Upper lobe of right lung (tissue), 1 donor: ENCODE results near the gene PDE6A. TPM values are rescaled to one million over a fixed set of nuclear protein-coding genes. Genes with fewer than 3 reads are reported as not detected.

Experiments used
- ATAC-seq: fragments of 200-7000 bp; cut with Tn5 transposase; one replicate; pipeline ENCODE4 v1.9.1; 2020; ENCODE audit warnings: mild to moderate bottlenecking, moderate library complexity
- DNase-seq: peaks from one replicate; pipeline ENCODE4 v3.0.0-alpha.2; 2020
- H3K27ac ChIP-seq: fragments of 200-600 bp; one replicate; pipeline ENCODE4 v1.8.0; 2022
- H3K27me3 ChIP-seq: fragments of 200-600 bp; one replicate; pipeline ENCODE4 v1.8.0; 2022; ENCODE audit warnings: mild to moderate bottlenecking
- H3K36me3 ChIP-seq: fragments of 200-600 bp; one replicate; pipeline ENCODE4 v1.8.0; 2022
- H3K4me1 ChIP-seq: fragments of 200-600 bp; one replicate; pipeline ENCODE4 v1.8.0; 2022
- H3K4me3 ChIP-seq: fragments of 200-600 bp; one replicate; pipeline ENCODE4 v1.8.0; 2022; ENCODE audit warnings: mild to moderate bottlenecking
- H3K9me3 ChIP-seq: fragments of 200-600 bp; one replicate; pipeline ENCODE4 v1.8.0; 2022
- intact Hi-C: fragments of 100-400 bp; cut with DNase I; formaldehyde crosslinking; loops from one replicate; pipeline ENCODE4 v1.11.0; 2022
- total RNA-seq: library from RNA; stranded (reverse); fragmentation: NEBNext Ultra II Directional; extraction: Animal tissue kit (Norgen Biotek cat#: 25700); gene quantifications from one replicate; pipeline ENCODE4 v1.2.1, GENCODE V29; 2021
- TF ChIP-seq, protein P1 (sequence below): fragments of 200-600 bp; IDR thresholded peaks from one replicate; pipeline ENCODE4 v1.8.0; 2022; ENCODE audit warnings: antibody characterized with exemption
- donor health status: DM: no; HTN: yes; CAD: no; lungs with severe emphysema.

PDE6A gene
- total RNA-seq, 1 donor from 2014 or later = 0.09 TPM

DNA sequence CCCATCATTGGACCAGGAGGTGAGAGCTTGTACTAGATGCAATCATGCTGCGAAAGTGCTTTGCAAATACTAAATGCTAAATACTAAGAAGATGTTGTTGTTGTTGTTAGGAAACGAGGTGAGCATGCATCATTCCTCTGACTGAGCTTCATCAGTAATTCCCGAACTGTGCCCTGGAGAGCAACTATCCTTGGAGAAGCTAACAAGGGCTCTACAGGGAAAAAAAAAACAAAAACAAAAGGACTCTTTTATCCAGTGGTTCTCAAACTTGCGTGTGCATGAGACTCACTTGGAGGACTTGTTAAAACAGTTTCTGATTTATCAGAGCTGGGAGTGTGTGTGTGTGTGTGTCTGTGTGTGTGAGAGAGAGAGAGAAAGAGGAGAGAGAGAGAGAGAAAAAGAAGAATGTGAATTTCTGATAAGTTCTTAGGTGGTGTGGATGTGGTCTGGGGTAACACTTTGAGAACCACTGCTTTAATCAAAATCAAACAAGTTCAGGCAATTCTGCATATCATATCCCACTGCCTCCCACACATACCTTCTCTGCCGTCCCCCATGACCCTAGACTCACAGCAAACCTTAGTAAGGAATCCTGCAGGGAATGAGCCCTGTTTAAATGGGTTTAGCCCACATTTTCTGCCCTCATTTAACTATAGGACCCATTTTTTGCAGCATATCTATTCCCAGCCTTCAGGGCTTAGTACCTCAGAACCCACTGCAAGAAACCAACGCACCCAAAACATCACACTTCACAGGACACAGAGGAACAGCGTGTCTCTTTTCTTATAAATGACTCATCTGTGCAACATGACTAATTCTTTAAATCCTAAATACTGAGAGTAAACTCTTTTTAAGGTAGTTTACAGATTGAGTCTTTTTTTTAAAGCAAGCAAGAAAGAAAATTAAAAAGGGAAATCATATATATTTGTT lies 48.9 kb downstream of the PDE6A start:
- TF ChIP-seq, protein P1, sequence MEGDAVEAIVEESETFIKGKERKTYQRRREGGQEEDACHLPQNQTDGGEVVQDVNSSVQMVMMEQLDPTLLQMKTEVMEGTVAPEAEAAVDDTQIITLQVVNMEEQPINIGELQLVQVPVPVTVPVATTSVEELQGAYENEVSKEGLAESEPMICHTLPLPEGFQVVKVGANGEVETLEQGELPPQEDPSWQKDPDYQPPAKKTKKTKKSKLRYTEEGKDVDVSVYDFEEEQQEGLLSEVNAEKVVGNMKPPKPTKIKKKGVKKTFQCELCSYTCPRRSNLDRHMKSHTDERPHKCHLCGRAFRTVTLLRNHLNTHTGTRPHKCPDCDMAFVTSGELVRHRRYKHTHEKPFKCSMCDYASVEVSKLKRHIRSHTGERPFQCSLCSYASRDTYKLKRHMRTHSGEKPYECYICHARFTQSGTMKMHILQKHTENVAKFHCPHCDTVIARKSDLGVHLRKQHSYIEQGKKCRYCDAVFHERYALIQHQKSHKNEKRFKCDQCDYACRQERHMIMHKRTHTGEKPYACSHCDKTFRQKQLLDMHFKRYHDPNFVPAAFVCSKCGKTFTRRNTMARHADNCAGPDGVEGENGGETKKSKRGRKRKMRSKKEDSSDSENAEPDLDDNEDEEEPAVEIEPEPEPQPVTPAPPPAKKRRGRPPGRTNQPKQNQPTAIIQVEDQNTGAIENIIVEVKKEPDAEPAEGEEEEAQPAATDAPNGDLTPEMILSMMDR = no peak

DNA sequence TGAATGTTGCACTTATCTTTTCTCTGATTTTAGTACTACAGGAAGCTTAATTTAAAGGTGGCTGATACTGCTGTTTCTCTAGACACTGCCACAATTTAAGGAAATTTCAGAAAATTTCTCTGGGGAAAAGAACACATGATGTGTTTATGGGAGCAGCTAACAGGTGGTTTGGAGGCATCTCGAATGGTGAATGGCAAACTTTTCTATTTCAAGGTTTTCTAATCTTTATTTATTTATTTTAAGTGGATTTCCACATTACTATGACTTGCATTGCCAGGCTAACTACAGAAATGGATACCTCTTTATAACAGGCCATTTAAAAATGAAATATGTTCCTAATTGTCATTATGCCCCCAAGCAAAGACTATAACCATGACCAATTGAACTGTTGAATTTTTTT lies 50.4 kb downstream of the PDE6A start:
- TF ChIP-seq, protein P1 = no peak
- H3K27ac ChIP-seq = no peak overlapping the region
- no peaks in the 10 kb centered on the region for H3K9me3 ChIP-seq
- H3K27me3 ChIP-seq = no peaks in the 10 kb centered on the region
- DNase-seq (no peak), ATAC-seq (no peak)
- H3K4me3 ChIP-seq = no peak overlapping the region
- intact Hi-C loops = no loop called here
- H3K4me1 ChIP-seq = no peaks in the 10 kb centered on the region
- H3K36me3 ChIP-seq = no peaks in the 10 kb centered on the region

More for the DNA sequence above, 48.9 kb downstream of the PDE6A start:
- no peaks in the 10 kb centered on the region for H3K36me3 ChIP-seq
- intact Hi-C loops = no loop called here
- no peaks in the 10 kb centered on the region for H3K27me3 ChIP-seq
- no peak for ATAC-seq
- no peaks in the 10 kb centered on the region for H3K9me3 ChIP-seq
- no peak overlapping the region for H3K4me3 ChIP-seq
- H3K4me1 ChIP-seq = no peaks in the 10 kb centered on the region
- DNase-seq = no peak
- no peak overlapping the region for H3K27ac ChIP-seq

DNA sequence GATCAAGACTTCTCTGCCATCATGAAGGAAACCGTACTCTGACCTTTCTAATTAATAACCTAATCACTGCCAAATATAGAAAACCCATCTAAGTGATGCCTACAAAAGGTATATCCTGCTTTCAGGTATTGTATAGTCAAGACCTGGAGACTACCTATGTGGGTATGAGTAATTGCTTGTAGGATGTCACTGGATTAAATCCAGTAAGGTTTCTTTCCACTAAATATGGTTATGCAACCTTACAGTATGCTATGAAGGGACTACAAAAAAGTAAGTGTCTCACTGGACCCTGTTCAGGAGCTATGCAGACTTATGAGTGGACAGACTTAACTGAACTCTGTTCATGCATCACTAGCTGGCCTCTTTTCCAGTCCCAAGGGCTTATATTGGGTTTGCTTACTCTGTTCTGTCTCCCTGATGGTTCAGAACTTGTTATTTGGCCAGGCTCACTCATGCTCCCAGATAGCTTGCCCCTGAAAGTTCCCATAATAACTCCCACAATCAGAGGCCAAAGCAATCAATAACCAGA lies 51.1 kb downstream of the PDE6A start:
- Histone ChIP-seq H3K36me3 (no peaks in the 10 kb centered on the region), H3K27ac (no peak overlapping the region), H3K4me3 (no peak overlapping the region), H3K27me3 (no peaks in the 10 kb centered on the region), H3K9me3 (no peaks in the 10 kb centered on the region), H3K4me1 (no peaks in the 10 kb centered on the region)
- ATAC-seq (no peak), DNase-seq (no peak)
- intact Hi-C loops = no loop called here
- TF ChIP-seq, protein P1 = no peak

DNA sequence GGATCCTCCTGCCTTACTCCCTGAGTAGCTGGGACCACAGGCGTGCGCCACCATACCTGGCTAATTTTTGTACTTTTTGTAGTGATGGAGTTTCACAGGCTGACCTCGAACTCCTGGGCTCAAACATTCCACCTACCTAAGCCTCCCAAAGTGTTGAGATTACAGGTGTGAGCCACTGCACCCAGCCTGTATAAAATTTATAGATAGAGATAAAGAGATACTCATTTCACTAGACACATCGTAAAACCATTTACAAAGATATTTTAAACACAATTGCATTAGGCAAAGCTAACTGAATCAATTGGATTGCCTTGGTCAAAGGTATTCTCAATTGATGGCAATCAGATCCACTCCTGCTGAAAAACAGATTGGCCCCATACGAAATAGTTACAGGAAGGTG lies 52.0 kb downstream of the PDE6A start:
- Histone ChIP-seq H3K4me1 (no peaks in the 10 kb centered on the region), H3K9me3 (no peaks in the 10 kb centered on the region), H3K27me3 (no peaks in the 10 kb centered on the region), H3K4me3 (no peak overlapping the region), H3K27ac (no peak overlapping the region), H3K36me3 (no peaks in the 10 kb centered on the region)
- ATAC-seq (no peak), DNase-seq (no peak)
- intact Hi-C loops = no loop called here
- TF ChIP-seq, protein P1 = no peak

DNA sequence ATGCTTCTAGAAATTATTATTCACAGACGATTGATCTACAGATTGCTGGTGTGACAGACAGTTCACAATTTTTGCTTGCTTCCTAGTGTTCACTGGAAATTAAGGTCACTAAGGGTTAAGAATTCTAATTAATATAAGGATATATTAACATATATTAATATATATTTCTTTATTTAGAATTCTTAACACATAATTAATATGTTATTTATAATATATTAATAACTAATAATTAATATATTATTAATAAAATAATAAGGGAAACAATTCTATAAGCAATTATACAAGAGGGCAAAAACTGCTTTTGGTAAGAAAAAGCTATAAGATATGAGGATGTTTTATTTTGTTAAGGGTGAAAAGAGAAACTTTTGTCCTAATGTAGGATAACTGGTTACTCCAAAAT lies 56.3 kb downstream of the PDE6A start:
- ATAC-seq = no peak
- H3K9me3 ChIP-seq = no peaks in the 10 kb centered on the region
- no peak overlapping the region for H3K4me3 ChIP-seq
- no peaks in the 10 kb centered on the region for H3K4me1 ChIP-seq
- no peaks in the 10 kb centered on the region for H3K27me3 ChIP-seq
- no peak overlapping the region for H3K27ac ChIP-seq
- intact Hi-C loops = no loop called here
- no peaks in the 10 kb centered on the region for H3K36me3 ChIP-seq
- DNase-seq = no peak
- TF ChIP-seq, protein P1 = no peak
